MG63 (cell line): ENCODE measurements around the gene RNF123. TPM values are rescaled to one million over a fixed set of nuclear protein-coding genes. Genes with fewer than 3 reads are reported as not detected.

Experiments
- DNase-seq: peaks from one replicate; pipeline ENCODE4 v3.0.0-alpha.2; 2020
- H3K27me3 ChIP-seq: fragments of 250-450 bp; sonication (Bioruptor Pico); 2 replicates; pipeline ENCODE4 v1.5.1; 2020; ENCODE audit warnings: mild to moderate bottlenecking, moderate library complexity
- H3K36me3 ChIP-seq: fragments of 250-450 bp; sonication (Bioruptor Pico); 2 replicates; pipeline ENCODE4 v1.5.1; 2020; ENCODE audit warnings: mild to moderate bottlenecking, moderate library complexity
- H3K4me3 ChIP-seq: fragments of 250-450 bp; sonication (Bioruptor Pico); 2 replicates; pipeline ENCODE4 v1.5.1; 2020; ENCODE audit warnings: mild to moderate bottlenecking, moderate library complexity
- H3K9me3 ChIP-seq: fragments of 250-450 bp; sonication (Bioruptor Pico); 2 replicates; pipeline ENCODE4 v1.5.1; 2020; ENCODE audit warnings: mild to moderate bottlenecking, moderate library complexity
- total RNA-seq: library from RNA; depleted of rRNA; stranded (reverse); fragments of >200 nt; shearing (Covaris generic); gene quantifications from 2 replicates; pipeline ENCODE4 v1.2.3, GENCODE V29; 2014; ENCODE audit warnings: low replicate concordance

RNF123 gene
- total RNA-seq, 1 experiment from 2014 or later, result 8.5 TPM

DNA sequence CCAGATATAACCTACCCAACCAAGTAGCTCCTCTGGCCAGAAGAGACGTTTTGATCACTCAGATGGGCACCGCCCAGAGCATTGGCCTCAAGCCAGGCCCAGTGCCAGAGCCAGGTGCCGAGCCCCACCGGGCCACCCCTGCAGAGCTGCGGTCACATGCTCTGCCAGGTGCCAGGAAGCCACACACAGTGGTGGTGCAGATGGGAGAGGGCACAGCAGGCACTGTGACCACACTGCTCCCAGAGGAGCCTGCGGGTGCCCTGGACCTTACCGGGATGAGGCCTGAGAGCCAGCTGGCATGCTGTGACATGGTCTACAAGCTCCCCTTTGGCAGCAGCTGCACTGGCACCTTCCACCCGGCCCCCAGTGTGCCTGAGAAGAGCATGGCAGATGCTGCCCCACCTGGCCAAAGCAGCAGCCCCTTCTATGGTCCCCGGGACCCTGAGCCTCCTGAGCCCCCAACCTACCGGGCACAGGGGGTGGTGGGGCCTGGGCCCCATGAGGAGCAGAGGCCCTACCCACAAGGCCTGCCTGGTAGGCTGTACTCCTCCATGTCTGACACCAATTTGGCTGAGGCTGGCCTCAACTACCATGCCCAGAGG, 34.3 kb upstream of the RNF123 start:
- Histone ChIP-seq H3K9me3 (no peaks in the 10 kb centered on the region), H3K27me3 (no peaks in the 10 kb centered on the region), H3K4me3 (no peak overlapping the region), H3K36me3 (no peaks in the 10 kb centered on the region)
- DNase-seq, result no peak

DNA sequence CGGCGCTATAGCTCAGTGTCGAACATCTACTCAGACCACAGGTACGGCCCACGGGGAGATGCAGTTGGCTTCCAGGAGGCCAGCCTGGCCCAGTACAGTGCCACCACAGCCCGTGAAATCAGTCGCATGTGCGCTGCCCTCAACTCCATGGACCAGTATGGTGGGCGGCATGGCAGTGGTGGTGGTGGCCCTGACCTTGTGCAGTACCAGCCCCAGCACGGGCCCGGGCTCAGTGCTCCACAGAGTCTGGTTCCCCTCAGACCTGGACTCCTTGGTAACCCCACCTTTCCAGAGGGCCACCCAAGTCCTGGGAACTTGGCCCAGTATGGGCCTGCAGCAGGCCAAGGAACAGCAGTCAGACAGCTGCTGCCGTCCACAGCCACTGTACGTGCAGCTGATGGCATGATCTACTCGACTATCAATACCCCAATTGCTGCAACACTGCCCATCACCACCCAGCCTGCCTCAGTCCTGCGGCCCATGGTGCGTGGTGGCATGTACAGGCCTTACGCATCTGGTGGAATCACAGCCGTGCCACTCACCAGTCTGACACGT, 33.5 kb upstream of the RNF123 start:
- DNase-seq, result no peak
- Histone ChIP-seq H3K9me3 (no peaks in the 10 kb centered on the region), H3K4me3 (no peak overlapping the region), H3K36me3 (no peaks in the 10 kb centered on the region), H3K27me3 (no peaks in the 10 kb centered on the region)

DNA sequence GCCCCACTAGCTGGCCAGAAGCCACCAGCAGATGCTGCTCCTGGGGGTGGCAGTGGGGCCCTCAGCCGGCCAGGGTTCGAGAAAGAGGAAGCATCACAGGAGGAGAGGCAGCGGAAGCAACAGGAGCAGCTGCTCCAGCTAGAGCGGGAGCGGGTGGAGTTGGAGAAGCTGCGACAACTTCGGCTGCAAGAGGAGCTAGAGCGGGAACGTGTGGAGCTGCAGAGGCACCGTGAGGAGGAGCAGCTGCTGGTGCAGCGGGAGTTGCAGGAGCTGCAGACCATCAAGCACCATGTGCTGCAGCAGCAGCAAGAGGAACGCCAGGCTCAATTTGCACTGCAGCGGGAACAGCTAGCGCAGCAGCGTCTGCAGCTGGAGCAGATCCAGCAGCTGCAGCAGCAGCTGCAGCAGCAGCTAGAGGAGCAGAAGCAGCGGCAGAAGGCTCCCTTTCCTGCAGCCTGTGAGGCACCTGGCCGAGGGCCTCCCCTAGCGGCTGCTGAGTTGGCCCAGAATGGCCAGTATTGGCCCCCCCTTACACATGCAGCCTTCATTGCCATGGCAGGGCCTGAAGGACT, 32.7 kb upstream of the RNF123 start:
- DNase-seq, result no peak
- H3K36me3 ChIP-seq, result no peaks in the 10 kb centered on the region
- no peaks in the 10 kb centered on the region for H3K9me3 ChIP-seq
- no peak overlapping the region for H3K4me3 ChIP-seq
- no peaks in the 10 kb centered on the region for H3K27me3 ChIP-seq

DNA sequence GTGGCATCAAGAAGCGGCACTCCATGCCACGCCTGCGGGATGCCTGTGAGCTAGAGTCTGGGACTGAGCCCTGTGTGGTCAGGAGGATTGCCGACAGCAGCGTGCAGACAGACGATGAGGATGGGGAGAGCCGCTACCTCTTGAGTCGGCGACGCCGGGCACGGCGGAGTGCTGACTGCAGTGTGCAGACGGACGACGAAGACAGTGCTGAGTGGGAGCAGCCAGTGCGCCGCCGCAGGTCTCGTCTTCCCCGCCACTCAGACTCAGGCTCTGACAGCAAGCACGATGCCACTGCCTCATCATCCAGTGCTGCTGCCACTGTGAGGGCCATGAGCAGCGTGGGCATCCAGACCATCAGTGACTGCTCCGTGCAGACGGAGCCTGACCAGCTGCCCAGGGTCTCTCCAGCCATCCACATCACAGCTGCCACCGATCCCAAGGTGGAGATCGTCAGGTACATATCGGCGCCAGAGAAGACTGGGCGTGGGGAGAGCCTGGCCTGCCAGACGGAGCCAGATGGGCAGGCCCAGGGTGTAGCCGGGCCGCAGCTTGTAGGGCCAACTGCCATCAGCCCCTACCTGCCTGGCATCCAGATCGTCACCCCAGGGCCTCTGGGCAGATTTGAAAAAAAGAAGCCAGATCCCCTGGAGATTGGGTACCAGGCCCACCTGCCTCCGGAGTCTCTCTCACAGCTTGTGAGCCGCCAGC, 32.0 kb upstream of the RNF123 start:
- H3K27me3 ChIP-seq, result no peaks in the 10 kb centered on the region
- no peaks in the 10 kb centered on the region for H3K36me3 ChIP-seq
- no peaks in the 10 kb centered on the region for H3K9me3 ChIP-seq
- no peak for DNase-seq
- H3K4me3 ChIP-seq, result no peak overlapping the region

DNA sequence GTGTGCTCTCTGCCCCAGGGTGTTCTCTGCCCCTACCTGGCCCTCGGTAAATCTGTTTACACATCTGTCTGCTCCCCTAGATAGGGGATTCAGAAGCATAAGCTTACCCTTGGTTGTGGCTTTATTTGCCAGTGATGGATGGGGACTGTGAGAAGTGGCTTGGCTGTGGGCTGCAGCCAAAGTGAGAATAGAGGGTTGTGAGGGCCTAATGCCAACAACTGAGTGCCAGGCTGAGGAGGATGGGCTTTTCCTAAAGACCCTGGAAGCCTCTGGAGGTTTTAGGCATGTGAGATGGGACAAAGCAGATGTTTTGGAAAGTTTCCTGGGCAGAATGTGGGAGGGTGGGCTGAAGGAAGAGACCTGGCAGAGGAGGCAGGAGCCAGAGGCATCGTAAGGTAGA, 30.6 kb upstream of the RNF123 start:
- Histone ChIP-seq H3K9me3 (no peaks in the 10 kb centered on the region), H3K27me3 (no peaks in the 10 kb centered on the region), H3K36me3 (no peaks in the 10 kb centered on the region), H3K4me3 (no peak overlapping the region)
- DNase-seq, result no peak

DNA sequence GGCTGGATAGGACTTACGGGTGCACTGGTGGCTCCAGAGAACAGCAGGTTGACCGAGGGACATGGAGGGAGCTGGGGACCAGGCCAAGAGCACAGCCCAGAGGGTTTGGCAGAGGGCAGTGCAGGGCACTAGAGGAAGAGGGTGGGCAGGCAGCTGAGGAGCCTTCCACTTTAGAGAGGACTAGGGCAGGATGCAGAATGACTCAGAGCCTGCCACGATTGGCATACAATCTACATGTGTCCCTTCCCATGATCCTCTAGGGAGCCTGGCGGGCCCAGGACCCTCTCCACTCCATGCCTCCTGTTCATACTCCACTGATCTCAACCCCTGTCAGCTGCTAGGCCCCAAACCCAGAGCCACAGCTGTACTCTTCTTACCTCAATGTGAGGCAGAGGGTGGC, 29.6 kb upstream of the RNF123 start:
- DNase-seq, result no peak
- Histone ChIP-seq H3K4me3 (no peak overlapping the region), H3K9me3 (no peaks in the 10 kb centered on the region), H3K36me3 (no peaks in the 10 kb centered on the region), H3K27me3 (no peaks in the 10 kb centered on the region)

DNA sequence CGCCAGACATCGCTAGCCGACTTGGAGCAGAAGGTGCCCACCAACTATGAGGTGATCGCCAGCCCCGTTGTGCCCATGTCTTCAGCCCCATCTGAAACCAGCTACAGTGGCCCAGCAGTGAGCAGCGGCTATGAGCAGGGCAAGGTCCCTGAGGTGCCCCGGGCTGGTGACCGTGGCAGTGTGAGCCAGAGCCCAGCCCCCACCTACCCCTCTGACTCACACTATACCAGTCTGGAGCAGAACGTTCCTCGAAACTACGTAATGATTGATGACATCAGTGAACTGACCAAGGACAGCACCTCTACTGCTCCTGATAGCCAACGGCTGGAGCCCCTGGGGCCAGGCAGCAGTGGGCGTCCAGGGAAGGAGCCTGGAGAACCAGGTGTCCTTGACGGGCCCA, 28.1 kb upstream of the RNF123 start:
- DNase-seq, result no peak
- Histone ChIP-seq H3K27me3 (no peaks in the 10 kb centered on the region), H3K4me3 (no peak overlapping the region), H3K36me3 (no peaks in the 10 kb centered on the region), H3K9me3 (no peaks in the 10 kb centered on the region)

DNA sequence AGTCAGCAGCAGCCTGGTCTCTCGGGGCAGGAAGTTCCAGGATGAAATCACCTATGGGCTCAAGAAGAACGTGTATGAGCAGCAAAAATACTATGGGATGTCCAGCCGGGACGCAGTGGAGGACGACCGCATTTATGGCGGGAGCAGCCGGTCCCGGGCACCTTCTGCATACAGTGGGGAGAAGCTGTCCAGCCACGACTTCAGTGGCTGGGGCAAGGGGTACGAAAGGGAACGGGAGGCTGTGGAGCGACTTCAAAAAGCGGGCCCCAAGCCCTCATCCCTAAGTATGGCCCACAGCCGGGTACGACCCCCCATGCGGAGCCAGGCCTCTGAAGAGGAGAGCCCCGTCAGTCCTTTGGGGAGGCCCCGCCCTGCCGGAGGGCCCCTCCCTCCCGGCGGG, 27.3 kb upstream of the RNF123 start:
- H3K9me3 ChIP-seq, result no peaks in the 10 kb centered on the region
- H3K36me3 ChIP-seq, result no peaks in the 10 kb centered on the region
- no peak overlapping the region for H3K4me3 ChIP-seq
- no peaks in the 10 kb centered on the region for H3K27me3 ChIP-seq
- DNase-seq, result no peak

DNA sequence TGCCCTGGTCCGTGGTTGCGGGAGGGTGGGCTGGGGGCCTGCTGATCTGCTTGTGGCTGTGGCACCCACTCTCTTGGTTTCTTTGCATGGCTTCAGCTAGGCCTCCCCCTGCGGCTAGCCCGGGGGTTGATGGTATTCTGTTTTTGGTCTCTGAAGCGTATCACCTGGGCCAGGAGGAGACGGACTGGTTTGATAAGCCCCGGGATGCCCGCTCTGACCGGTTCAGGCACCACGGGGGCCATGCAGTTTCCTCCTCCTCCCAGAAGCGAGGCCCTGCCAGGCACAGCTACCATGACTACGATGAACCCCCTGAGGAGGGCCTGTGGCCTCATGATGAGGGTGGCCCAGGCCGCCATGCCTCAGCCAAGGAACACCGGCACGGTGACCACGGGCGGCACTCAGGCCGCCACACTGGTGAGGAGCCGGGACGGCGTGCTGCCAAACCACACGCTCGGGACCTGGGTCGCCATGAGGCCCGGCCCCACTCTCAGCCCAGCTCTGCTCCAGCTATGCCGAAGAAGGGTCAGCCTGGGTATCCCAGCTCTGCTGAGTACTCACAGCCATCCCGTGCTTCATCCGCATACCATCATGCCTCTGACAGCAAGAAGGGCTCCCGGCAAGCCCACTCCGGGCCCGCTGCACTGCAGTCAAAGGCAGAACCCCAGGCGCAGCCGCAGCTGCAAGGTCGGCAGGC, 26.5 kb upstream of the RNF123 start:
- Histone ChIP-seq H3K36me3 (no peaks in the 10 kb centered on the region), H3K4me3 (no peak overlapping the region), H3K27me3 (no peaks in the 10 kb centered on the region), H3K9me3 (no peaks in the 10 kb centered on the region)
- no peak for DNase-seq

DNA sequence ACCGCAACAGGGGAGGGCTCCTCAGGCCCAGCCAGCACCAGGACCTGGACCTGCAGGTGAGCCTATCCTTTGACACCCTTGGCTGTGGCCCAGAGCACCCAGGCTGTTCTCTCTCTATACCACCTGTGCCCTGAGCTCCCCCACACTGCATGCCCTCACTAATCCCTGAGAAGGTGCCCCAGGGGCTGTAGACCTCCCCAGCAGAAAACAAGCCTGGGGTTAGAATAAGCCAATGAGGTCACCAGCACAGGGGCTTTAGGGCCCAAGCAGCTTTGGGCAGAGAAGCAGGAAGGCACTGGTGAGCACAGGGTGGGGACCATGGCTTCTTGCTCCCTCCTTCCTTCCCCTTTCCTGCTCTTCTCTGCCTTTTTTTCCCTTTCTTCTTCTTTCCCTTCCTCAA, 25.5 kb upstream of the RNF123 start:
- Histone ChIP-seq H3K9me3 (no peaks in the 10 kb centered on the region), H3K4me3 (no peak overlapping the region), H3K27me3 (no peaks in the 10 kb centered on the region), H3K36me3 (no peaks in the 10 kb centered on the region)
- no peak for DNase-seq

DNA sequence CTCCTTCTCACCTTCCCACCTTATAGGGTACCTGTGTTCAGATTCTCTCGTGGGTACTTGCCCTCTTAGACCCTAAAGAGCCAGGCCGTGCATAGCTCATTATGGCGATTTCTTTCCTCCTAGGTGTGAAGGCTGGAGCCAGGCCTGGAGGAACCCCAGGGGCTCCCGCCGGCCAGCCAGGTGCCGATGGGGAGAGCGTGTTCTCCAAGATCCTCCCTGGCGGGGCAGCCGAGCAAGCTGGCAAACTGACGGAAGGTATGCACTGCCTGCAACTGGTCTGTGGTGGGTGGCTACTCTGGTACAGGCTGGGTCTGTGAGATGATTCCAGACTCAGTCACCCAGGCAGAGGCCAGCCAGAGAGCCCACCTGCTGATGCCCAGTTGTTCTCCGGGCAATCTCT, 25.1 kb upstream of the RNF123 start:
- H3K27me3 ChIP-seq, result no peaks in the 10 kb centered on the region
- no peak for DNase-seq
- no peaks in the 10 kb centered on the region for H3K36me3 ChIP-seq

DNA sequence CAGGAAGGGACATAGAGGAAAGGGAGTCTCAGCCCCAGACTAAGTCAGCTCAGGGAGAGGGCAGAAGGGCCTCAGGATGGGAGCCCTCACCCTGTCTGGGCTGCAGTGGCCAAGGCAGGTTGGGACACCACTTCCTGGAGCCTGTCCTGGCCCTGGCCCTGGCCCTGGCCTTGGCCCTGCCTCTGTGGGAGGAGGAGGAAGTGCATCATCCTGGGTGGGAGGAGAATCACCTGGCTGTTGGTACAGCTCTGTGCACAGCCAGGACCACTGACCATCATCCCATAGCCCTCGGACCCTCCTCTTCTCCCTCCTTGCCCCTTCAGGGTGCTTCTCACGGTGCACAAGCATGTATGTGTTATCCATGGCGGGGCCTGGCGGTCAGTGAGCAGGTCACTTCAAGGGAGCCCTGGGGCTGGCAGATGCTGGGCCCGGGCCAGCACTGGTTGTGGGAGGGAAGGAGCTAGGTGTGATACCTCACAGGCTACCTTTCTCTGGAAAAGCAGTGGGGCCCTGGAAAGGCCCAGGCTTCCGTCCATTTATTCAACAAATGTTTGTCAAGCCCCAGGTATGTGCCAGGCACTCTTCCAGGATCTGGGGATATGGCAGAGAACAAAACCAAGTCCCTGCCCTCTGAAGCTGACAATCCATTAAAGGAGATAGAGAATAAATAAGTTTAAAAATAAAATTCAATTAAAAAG, 23.4 kb upstream of the RNF123 start:
- no peaks in the 10 kb centered on the region for H3K36me3 ChIP-seq
- H3K4me3 ChIP-seq, result no peak overlapping the region
- H3K9me3 ChIP-seq, result no peaks in the 10 kb centered on the region
- H3K27me3 ChIP-seq, result no peaks in the 10 kb centered on the region
- DNase-seq, result no peak

More for the DNA sequence above, 25.1 kb upstream of the RNF123 start:
- H3K4me3 ChIP-seq, result no peak overlapping the region
- H3K9me3 ChIP-seq, result no peaks in the 10 kb centered on the region

DNA sequence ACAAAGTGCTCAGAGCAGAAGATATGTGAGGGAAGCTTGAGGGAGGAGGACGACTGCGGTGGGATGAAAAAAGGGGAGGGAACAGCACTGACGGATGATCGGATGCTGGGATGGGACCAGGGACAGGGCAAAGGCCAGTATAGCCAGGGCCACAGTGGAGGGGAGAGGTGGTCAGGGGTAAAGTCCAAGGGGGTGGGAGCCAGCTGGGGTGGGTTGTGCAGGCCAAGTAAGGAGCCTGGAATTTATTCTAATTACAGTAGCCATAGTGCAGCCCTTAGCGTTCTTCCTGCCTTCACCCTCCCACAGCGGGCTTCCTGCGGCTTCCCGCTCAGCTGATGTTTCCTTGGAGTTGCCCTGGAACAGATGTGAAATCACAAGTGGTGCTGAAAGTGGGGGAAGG, 22.8 kb upstream of the RNF123 start:
- no peak overlapping the region for H3K4me3 ChIP-seq
- H3K9me3 ChIP-seq, result no peaks in the 10 kb centered on the region
- DNase-seq, result no peak
- H3K36me3 ChIP-seq, result no peaks in the 10 kb centered on the region
- no peaks in the 10 kb centered on the region for H3K27me3 ChIP-seq

DNA sequence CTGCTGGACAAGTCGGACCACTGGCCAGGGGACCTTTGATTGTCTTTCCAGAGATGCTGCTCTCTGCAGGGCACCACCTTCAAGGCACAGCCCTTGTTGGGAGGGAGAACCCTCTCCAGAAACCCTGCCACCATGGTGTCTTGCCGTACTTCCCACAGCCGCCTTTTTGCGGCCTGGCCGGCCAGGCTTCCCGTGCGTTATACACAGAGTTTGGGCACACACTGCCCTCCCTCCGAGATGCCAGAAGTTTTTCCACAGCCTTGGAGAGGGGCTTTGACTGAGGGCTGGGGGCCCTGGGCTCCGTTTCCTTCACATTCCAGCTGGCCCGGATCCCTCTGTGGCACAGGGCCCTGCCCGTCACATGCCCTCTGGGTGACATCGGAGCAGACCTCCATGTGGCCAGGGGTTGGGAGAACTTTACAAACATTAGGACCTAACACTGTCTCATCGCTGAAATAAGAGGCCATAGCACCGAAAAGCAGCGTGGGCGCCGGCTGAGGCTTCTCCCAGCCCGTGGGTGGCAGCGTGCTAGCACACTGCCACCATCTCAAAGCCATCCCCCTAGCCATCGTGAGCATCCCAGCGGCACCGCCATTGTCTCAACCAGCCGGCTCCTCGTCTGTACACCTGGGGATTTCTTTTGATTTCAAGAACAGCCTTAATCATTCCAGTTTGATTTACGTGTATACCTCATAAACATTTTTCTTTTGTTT, 21.5 kb upstream of the RNF123 start:
- no peak overlapping the region for H3K4me3 ChIP-seq
- no peaks in the 10 kb centered on the region for H3K9me3 ChIP-seq
- H3K27me3 ChIP-seq, result no peaks in the 10 kb centered on the region
- no peaks in the 10 kb centered on the region for H3K36me3 ChIP-seq
- no peak for DNase-seq

DNA sequence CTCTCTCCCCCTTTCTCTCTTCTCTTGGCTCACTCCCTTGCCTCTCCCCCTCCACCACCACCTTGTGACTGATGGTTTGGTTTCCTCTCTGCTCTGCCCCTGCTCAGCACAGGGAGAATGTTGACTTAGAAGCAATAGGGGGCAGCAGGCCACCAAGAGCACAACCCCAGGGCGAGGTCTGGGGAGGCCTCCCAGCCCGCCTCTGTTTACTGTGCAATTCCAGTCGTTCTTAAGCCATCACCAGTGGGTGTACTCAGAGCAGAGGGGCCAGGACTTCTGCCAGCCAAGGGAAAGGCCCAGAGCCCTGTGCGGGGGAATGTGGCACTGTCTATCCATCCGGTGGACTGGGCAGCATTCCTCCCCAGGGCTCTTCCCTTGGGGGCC, 21.0 kb upstream of the RNF123 start:
- DNase-seq, result no peak

DNA sequence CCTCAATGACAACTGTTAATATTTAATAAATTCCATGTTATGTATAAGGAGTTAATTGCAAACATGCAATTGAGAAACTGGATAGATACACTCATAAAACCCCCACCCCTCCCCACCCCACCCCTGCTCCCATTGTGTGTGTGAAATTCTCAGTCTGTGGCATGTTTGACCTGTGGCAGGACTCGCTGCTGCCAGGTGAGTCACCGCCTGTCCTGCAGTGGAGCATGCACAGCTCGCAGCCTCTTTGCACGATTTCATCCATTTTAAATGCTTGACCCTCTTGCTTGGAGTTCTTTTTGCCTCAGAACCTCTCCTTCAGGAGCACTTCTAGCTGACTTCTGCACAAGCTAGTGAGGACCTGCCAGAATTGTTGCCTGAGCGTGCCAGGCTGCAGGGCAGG, 20.5 kb upstream of the RNF123 start:
- no peaks in the 10 kb centered on the region for H3K36me3 ChIP-seq
- H3K27me3 ChIP-seq, result no peaks in the 10 kb centered on the region
- H3K9me3 ChIP-seq, result no peaks in the 10 kb centered on the region
- peak; percentile 43 for DNase-seq
- no peak overlapping the region for H3K4me3 ChIP-seq

More for the DNA sequence above, 21.0 kb upstream of the RNF123 start:
- Histone ChIP-seq H3K36me3 (no peaks in the 10 kb centered on the region), H3K9me3 (no peaks in the 10 kb centered on the region), H3K4me3 (no peak overlapping the region), H3K27me3 (no peaks in the 10 kb centered on the region)
